ENCODE results near the gene CCL27. TPM values are rescaled to one million over a fixed set of nuclear protein-coding genes. Genes with fewer than 3 reads are reported as not detected.

Gene CCL27
- total and polyA plus RNA-seq, 10 of the 15 experiments (the other 5 are each of a cell fraction or from before 2014, with no cell fraction given) = 0.45 TPM; not detected in 9

- TF ChIP-seq MAX (IDR thresholded peaks at IDR 0.05; ENCODE audit: low read depth, low read length) (peak; percentile 85; the same call in 1 of the 2 replicates), POLR2AphosphoS5 (IDR thresholded peaks at IDR 0.05; ENCODE audit: low read length) (peak; percentile 65; the same call in 1 of the 2 replicates), NBN (IDR thresholded peaks at IDR 0.05) (peak; percentile 39; the same call in 1 of the 2 replicates), SP1 (IDR thresholded peaks at IDR 0.05; ENCODE audit: low read depth, low read length) (peak; percentile 88), HDAC6 (IDR thresholded peaks at IDR 0.05; ENCODE audit: unreplicated experiment) (no peak), TBL1XR1 (IDR thresholded peaks at IDR 0.05; ENCODE audit: low read depth, low read length) (0 out of 2 replicates have a peak, but pooled peaks have one; percentile 19), HCFC1 (IDR thresholded peaks at IDR 0.05; ENCODE audit: low read length) (no peak; the same call in 1 of the 2 replicates), EGR1 (IDR thresholded peaks at IDR 0.05; ENCODE audit: borderline replicate concordance in 1 of 2, low read depth in 2 of 2, low read length in 2 of 2) (peak in 1 of 2 experiments; percentile 54; a peak in 1 of 3 replicates), BCL11A (IDR thresholded peaks at IDR 0.05; ENCODE audit: low read depth, low read length) (no peak), ATF7 (IDR thresholded peaks at IDR 0.05; ENCODE audit: low read depth) (peak; percentile 98), KLF5 (IDR thresholded peaks at IDR 0.05; ENCODE audit: partially characterized antibody) (peak; percentile 98), NFYA (IDR thresholded peaks at IDR 0.05; ENCODE audit: borderline replicate concordance, low read depth, low read length) (no peak), BACH1 (IDR thresholded peaks at IDR 0.05; ENCODE audit: borderline replicate concordance) (peak; percentile 62), CBX3 (IDR thresholded peaks at IDR 0.05; ENCODE audit: borderline replicate concordance, low read depth) (no peak), RUNX3 (IDR thresholded peaks at IDR 0.05; ENCODE audit: low read length) (peak; percentile 2), IRF5 (IDR thresholded peaks at IDR 0.05; ENCODE audit: borderline replicate concordance) (no peak), SREBF1 (IDR thresholded peaks at IDR 0.05; ENCODE audit: low read length) (peak; percentile 88; the same call in 1 of the 2 replicates), NKRF (conservative IDR thresholded peaks at IDR 0.05) (peak; percentile 63), SMARCA5 (IDR thresholded peaks at IDR 0.05) (peak; percentile 80; the same call in 1 of the 2 replicates), POLR2A (IDR thresholded peaks at IDR 0.05; ENCODE audit: low read depth, low read length) (peak; percentile 96), YY1 (IDR thresholded peaks at IDR 0.05; ENCODE audit: low read depth, low read length) (no peak), TCF12 (IDR thresholded peaks at IDR 0.05; ENCODE audit: low read depth, low read length) (0 out of 2 replicates have a peak, but pooled peaks have one; percentile 10)
- TF ChIP-seq, protein P1, sequence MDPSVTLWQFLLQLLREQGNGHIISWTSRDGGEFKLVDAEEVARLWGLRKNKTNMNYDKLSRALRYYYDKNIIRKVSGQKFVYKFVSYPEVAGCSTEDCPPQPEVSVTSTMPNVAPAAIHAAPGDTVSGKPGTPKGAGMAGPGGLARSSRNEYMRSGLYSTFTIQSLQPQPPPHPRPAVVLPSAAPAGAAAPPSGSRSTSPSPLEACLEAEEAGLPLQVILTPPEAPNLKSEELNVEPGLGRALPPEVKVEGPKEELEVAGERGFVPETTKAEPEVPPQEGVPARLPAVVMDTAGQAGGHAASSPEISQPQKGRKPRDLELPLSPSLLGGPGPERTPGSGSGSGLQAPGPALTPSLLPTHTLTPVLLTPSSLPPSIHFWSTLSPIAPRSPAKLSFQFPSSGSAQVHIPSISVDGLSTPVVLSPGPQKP (IDR thresholded peaks at IDR 0.05; ENCODE audit: low read depth, low read length) = peak; percentile 49; the same call in 1 of the 2 replicates
- TF ChIP-seq, protein P2, sequence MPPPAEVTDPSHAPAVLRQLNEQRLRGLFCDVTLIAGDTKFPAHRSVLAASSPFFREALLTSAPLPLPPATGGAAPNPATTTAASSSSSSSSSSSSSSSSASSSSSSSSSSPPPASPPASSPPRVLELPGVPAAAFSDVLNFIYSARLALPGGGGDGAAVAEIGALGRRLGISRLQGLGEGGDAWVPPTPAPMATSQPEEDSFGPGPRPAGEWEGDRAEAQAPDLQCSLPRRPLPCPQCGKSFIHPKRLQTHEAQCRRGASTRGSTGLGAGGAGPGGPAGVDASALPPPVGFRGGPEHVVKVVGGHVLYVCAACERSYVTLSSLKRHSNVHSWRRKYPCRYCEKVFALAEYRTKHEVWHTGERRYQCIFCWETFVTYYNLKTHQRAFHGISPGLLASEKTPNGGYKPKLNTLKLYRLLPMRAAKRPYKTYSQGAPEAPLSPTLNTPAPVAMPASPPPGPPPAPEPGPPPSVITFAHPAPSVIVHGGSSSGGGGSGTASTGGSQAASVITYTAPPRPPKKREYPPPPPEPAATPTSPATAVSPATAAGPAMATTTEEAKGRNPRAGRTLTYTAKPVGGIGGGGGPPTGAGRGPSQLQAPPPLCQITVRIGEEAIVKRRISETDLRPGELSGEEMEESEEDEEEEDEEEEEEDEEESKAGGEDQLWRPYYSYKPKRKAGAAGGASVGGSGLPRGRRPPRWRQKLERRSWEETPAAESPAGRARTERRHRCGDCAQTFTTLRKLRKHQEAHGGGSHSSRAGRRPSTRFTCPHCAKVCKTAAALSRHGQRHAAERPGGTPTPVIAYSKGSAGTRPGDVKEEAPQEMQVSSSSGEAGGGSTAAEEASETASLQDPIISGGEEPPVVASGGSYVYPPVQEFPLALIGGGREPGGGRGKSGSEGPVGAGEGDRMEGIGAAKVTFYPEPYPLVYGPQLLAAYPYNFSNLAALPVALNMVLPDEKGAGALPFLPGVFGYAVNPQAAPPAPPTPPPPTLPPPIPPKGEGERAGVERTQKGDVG (CRISPR knock-in tag; IDR thresholded peaks at IDR 0.05) = no peak
Observed at GRCh38 chr9:34637356-34638137, 24.9 kb downstream of the CCL27 start, which contains the start of gene SIGMAR1 (continued).
